Naive thymus-derived CD8-positive, alpha-beta T cell (primary cell): ENCODE results near the gene ACOT13. TPM values are rescaled to one million over a fixed set of nuclear protein-coding genes. Genes with fewer than 3 reads are reported as not detected.
"Not testable (repeated sequence)": the region's sequence is repeated elsewhere in the genome, so short reads cannot be mapped to it uniquely, and the experiment has no call there.

Source experiments
- ATAC-seq, 2 donors: fragments of 150-1000 bp; cut with Tn5 transposase in 1 of 2; sonication (Bioruptor Pico), chemical (Tn5 transposase) in 1 of 2; 1 replicate in 1 of 2; 2 replicates in 1 of 2; pipeline ENCODE4 v1.10.0; 2021; ENCODE audit warnings: mild to moderate bottlenecking in 2 of 2, moderate library complexity in 2 of 2
- POLR2A ChIA-PET: fragments of 350-600 bp; sonication (Branson Sonifier 250); formaldehyde crosslinking; loops from one replicate; lab custom pipeline; 2021; ENCODE audit warnings: antibody characterized with exemption; lab: Charles Lee
- DNase-seq, 10 donors: peaks; one replicate each; pipeline versions ENCODE4 v3.0.0 to v3.0.0-alpha.2; 2020 to 2022
- H3K27ac Mint-ChIP-seq, 10 donors: one replicate each; pipeline ENCODE4 v1.8.0; 2020 to 2022; ENCODE audit warnings: mild to moderate bottlenecking in 10 of 10, mixed read lengths in 10 of 10, moderate library complexity in 4 of 10, inconsistent platforms in 1 of 10
- H3K27me3 Mint-ChIP-seq, 5 donors: one replicate each; pipeline ENCODE4 v1.8.0; 2021 to 2022; ENCODE audit warnings: mixed read lengths in 5 of 5
- H3K36me3 Mint-ChIP-seq, 3 donors: one replicate each; pipeline ENCODE4 v1.8.0; 2020 to 2022; ENCODE audit warnings: mixed read lengths in 3 of 3, mild to moderate bottlenecking in 2 of 3, inconsistent platforms in 1 of 3
- H3K4me1 Mint-ChIP-seq, 4 donors: one replicate each; pipeline ENCODE4 v1.8.0; 2021 to 2022; ENCODE audit warnings: mixed read lengths in 4 of 4
- H3K4me3 Mint-ChIP-seq, 10 donors: one replicate each; pipeline ENCODE4 v1.8.0; 2020 to 2022; ENCODE audit warnings: mild to moderate bottlenecking in 10 of 10, mixed read lengths in 10 of 10, moderate library complexity in 6 of 10, inconsistent platforms in 1 of 10
- H3K9me3 Mint-ChIP-seq, 9 donors: one replicate each; pipeline ENCODE4 v1.8.0; 2020 to 2022; ENCODE audit warnings: mixed read lengths in 9 of 9, mild to moderate bottlenecking in 3 of 9, inconsistent platforms in 1 of 9, moderate library complexity in 1 of 9
- polyA plus RNA-seq, 3 donors: library from polyadenylated mRNA; unstranded; fragments of 300-500 nt; fragmentation: Illumina TruSeq; gene quantifications; one replicate each; pipeline ENCODE4 v1.2.3, GENCODE V29; 2021
- total RNA-seq, 8 experiments: library from RNA in 2 of 8; stranded (reverse) in 2 of 8; gene quantifications; one replicate each; pipeline ENCODE4 v1.2.3 and lab custom pipeline; 2021 to 2026

ACOT13 gene
- total and polyA plus RNA-seq, 5 experiments from 2014 or later: 10.8 to 19.0 (median 16.5) TPM

GRCh38 chr6:24720131-24720603 is 53.3 kb downstream of the ACOT13 start:
- peaks cover 21 to 56% (median 46%) of the 10 kb centered on the region in 4 donors for H3K4me1 Mint-ChIP-seq
- POLR2A ChIA-PET: interaction anchor here (1.0 to 3.6 kb wide), 5 partner anchors 10 to 271 kb away, joined by 4 to 22 read pairs (median 6); partner anchors contain the start of genes ACOT13, ALDH5A1 and TDP2

GRCh38 chr6:24720604-24721460 is 54.0 kb downstream of the ACOT13 start:
- Mint-ChIP-seq H3K4me3 (peak overlapping the region; percentile 90 to 100 (median 96)), H3K4me1 (peaks cover 20 to 50% (median 39%) of the 10 kb centered on the region in 4 donors), H3K36me3 (peaks cover 8 to 30% (median 12%) of the 10 kb centered on the region in 3 donors), H3K9me3 (peaks cover 0 to 2% (median 0%) of the 10 kb centered on the region in 9 donors), H3K27me3 (no peaks in the 10 kb centered on the region), H3K27ac (peak overlapping the region; percentile 96 to 100 (median 99))
- POLR2A ChIA-PET: interaction anchor here (0.9 to 3.6 kb wide), 12 partner anchors 10 to 297 kb away, joined by 3 to 22 read pairs (median 4); partner anchors contain the start of genes ACOT13, ALDH5A1, GMNN and TDP2
- ATAC-seq: peak; percentile 85 to 87
- DNase-seq: peak; percentile 95 to 100 (median 100)

More at GRCh38 chr6:24720131-24720603, 53.3 kb downstream of the ACOT13 start:
- H3K9me3 Mint-ChIP-seq: peaks cover 0 to 2% (median 0%) of the 10 kb centered on the region in 9 donors
- no peaks in the 10 kb centered on the region for H3K27me3 Mint-ChIP-seq
- H3K36me3 Mint-ChIP-seq: peaks cover 8 to 37% (median 18%) of the 10 kb centered on the region in 3 donors
- ATAC-seq (peak; percentile 14 to 33), DNase-seq (peak; percentile 62 to 86 (median 76))
- H3K27ac Mint-ChIP-seq: peak overlapping the region; percentile 96 to 100 (median 99)
- H3K4me3 Mint-ChIP-seq: peak overlapping the region; percentile 90 to 100 (median 96)

GRCh38 chr6:24721461-24722215 is 54.8 kb downstream of the ACOT13 start:
- ATAC-seq (peak; percentile 68 to 69), DNase-seq (peak in 2 of 10 donors; percentile 90 to 93)
- Mint-ChIP-seq H3K9me3 (peaks cover 0 to 2% (median 0%) of the 10 kb centered on the region in 9 donors), H3K36me3 (peaks cover 8 to 23% (median 8%) of the 10 kb centered on the region in 3 donors), H3K27ac (peak overlapping the region; percentile 96 to 100 (median 99)), H3K4me1 (peaks cover 15 to 41% (median 31%) of the 10 kb centered on the region in 4 donors), H3K27me3 (peaks cover 0 to 4% (median 0%) of the 10 kb centered on the region in 5 donors), H3K4me3 (peak overlapping the region; percentile 90 to 100 (median 96))
- POLR2A ChIA-PET: interaction anchor here (0.9 to 3.3 kb wide), 9 partner anchors 13 to 296 kb away, joined by 3 to 22 read pairs (median 4); partner anchors contain the start of genes ACOT13, ALDH5A1, GMNN and TDP2

- Mint-ChIP-seq H3K4me1 (peaks cover 10 to 25% (median 15%) of the 10 kb centered on the region in 4 donors), H3K27ac (peak overlapping the region in 9 of 10 donors; percentile 31 to 100 (median 79)), H3K4me3 (no peak overlapping the region), H3K36me3 (peaks cover 3 to 10% (median 8%) of the 10 kb centered on the region in 3 donors), H3K27me3 (peaks cover 0 to 9% (median 0%) of the 10 kb centered on the region in 5 donors), H3K9me3 (peaks cover 0 to 3% (median 0%) of the 10 kb centered on the region in 9 donors)
- POLR2A ChIA-PET: interaction anchor here (3.3 kb wide), 1 partner anchor 57 kb away, joined by 22 read pairs; the partner anchor contains the start of genes ACOT13 and TDP2
- DNase-seq (no peak), ATAC-seq (no peak)
Observed at GRCh38 chr6:24723270-24723669, 56.4 kb downstream of the ACOT13 start.

- Mint-ChIP-seq H3K36me3 (peaks cover 0 to 16% (median 16%) of the 10 kb centered on the region in 3 donors), H3K9me3 (peaks cover 4 to 28% (median 20%) of the 10 kb centered on the region in 9 donors), H3K27me3 (peaks cover 0 to 12% (median 0%) of the 10 kb centered on the region in 5 donors)
- not testable (repeated sequence) for H3K27ac Mint-ChIP-seq, H3K4me3 Mint-ChIP-seq, H3K4me1 Mint-ChIP-seq, ATAC-seq, DNase-seq
- POLR2A ChIA-PET: interaction anchor here (0.6 kb wide), 1 partner anchor 33 kb away, joined by 3 read pairs; no protein-coding TSS in a partner anchor
Observed at GRCh38 chr6:24730653-24731052, 63.8 kb downstream of the ACOT13 start.

- not testable (repeated sequence) for H3K4me3 Mint-ChIP-seq, H3K4me1 Mint-ChIP-seq, ATAC-seq, H3K27ac Mint-ChIP-seq, H3K27me3 Mint-ChIP-seq, DNase-seq
- POLR2A ChIA-PET: interaction anchor here (0.6 to 0.9 kb wide), 2 partner anchors 32 to 150 kb away, joined by 3 read pairs; no protein-coding TSS in a partner anchor
- Mint-ChIP-seq H3K36me3 (peaks cover 0 to 16% (median 16%) of the 10 kb centered on the region in 3 donors), H3K9me3 (peaks cover 4 to 28% (median 20%) of the 10 kb centered on the region in 9 donors)
Observed at GRCh38 chr6:24731456-24732134, 64.7 kb downstream of the ACOT13 start.

GRCh38 chr6:24734166-24734565 is 67.3 kb downstream of the ACOT13 start:
- H3K27me3 Mint-ChIP-seq: peaks cover 0 to 4% (median 0%) of the 10 kb centered on the region in 5 donors
- H3K9me3 Mint-ChIP-seq: peaks cover 4 to 28% (median 17%) of the 10 kb centered on the region in 9 donors
- peaks cover 0 to 7% (median 0%) of the 10 kb centered on the region in 4 donors for H3K4me1 Mint-ChIP-seq
- H3K36me3 Mint-ChIP-seq: peaks cover 0 to 16% (median 13%) of the 10 kb centered on the region in 3 donors
- DNase-seq (no peak), ATAC-seq (no peak)
- H3K27ac Mint-ChIP-seq: peak overlapping the region in 1 of 10 donors; percentile 1
- POLR2A ChIA-PET: no interaction called here
- H3K4me3 Mint-ChIP-seq: no peak overlapping the region

- H3K4me1 Mint-ChIP-seq, ATAC-seq, H3K4me3 Mint-ChIP-seq, H3K27me3 Mint-ChIP-seq, DNase-seq, H3K27ac Mint-ChIP-seq, POLR2A ChIA-PET: not testable (repeated sequence)
- peaks cover 0 to 15% (median 13%) of the 10 kb centered on the region in 3 donors for H3K36me3 Mint-ChIP-seq
- peaks cover 4 to 27% (median 17%) of the 10 kb centered on the region in 9 donors for H3K9me3 Mint-ChIP-seq
Observed at GRCh38 chr6:24734710-24735109, 67.8 kb downstream of the ACOT13 start.

GRCh38 chr6:24738741-24739140 is 71.9 kb downstream of the ACOT13 start:
- Mint-ChIP-seq H3K4me1 (peaks cover 0 to 14% (median 3%) of the 10 kb centered on the region in 4 donors), H3K4me3 (no peak overlapping the region), H3K27me3 (peaks cover 0 to 4% (median 0%) of the 10 kb centered on the region in 5 donors), H3K27ac (no peak overlapping the region), H3K9me3 (no peaks in the 10 kb centered on the region), H3K36me3 (no peaks in the 10 kb centered on the region)
- DNase-seq: no peak
- POLR2A ChIA-PET: interaction anchor here (0.7 to 1.0 kb wide), 2 partner anchors 17 to 40 kb away, joined by 4 read pairs; no protein-coding TSS in a partner anchor
- ATAC-seq: no peak

GRCh38 chr6:24740861-24741260 is 74.0 kb downstream of the ACOT13 start:
- peaks cover 0 to 27% (median under 1%) of the 10 kb centered on the region in 4 donors for H3K4me1 Mint-ChIP-seq
- peaks cover 0 to 4% (median 0%) of the 10 kb centered on the region in 5 donors for H3K27me3 Mint-ChIP-seq
- no peaks in the 10 kb centered on the region for H3K9me3 Mint-ChIP-seq
- no peak for ATAC-seq
- no peaks in the 10 kb centered on the region for H3K36me3 Mint-ChIP-seq
- POLR2A ChIA-PET: no interaction called here
- DNase-seq: no peak
- peak overlapping the region in 1 of 10 donors; percentile 25 for H3K27ac Mint-ChIP-seq
- H3K4me3 Mint-ChIP-seq: no peak overlapping the region

GRCh38 chr6:24742216-24742738 is 75.4 kb downstream of the ACOT13 start:
- H3K27ac Mint-ChIP-seq: no peak overlapping the region
- H3K9me3 Mint-ChIP-seq: no peaks in the 10 kb centered on the region
- H3K4me1 Mint-ChIP-seq: peaks cover 0 to 27% (median 0%) of the 10 kb centered on the region in 4 donors
- no peaks in the 10 kb centered on the region for H3K36me3 Mint-ChIP-seq
- DNase-seq (no peak), ATAC-seq (no peak)
- H3K27me3 Mint-ChIP-seq: no peaks in the 10 kb centered on the region
- POLR2A ChIA-PET: no interaction called here
- H3K4me3 Mint-ChIP-seq: no peak overlapping the region
